RCC 7860 (cell line): ENCODE data around the gene SH3D19.

Experiments
- DNase-seq: peaks from one replicate; pipeline ENCODE4 v3.0.0-alpha.2; 2015; ENCODE audit warnings: low spot score
- FAIRE-seq: peaks from 2 replicates; lab custom pipeline; 2012; peaks lifted over from hg19 to GRCh38; lab: Jason Lieb, UNC

SH3D19 gene

GRCh38 chr4:151325111-151325948, at the start of gene SH3D19:
SH3D19 (minus strand) TSS chr4:151325605; CDS start chr4:151325352, 253 bp downstream.
- FAIRE-seq (no peak), DNase-seq (peak; percentile 18)

GRCh38 chr4:151362404-151363164, 37.2 kb upstream of the SH3D19 start:
- DNase-seq (peak; percentile 48), FAIRE-seq (peak; percentile 31)

GRCh38 chr4:151361966-151362365, 36.6 kb upstream of the SH3D19 start:
- DNase-seq (no peak), FAIRE-seq (no peak)

- FAIRE-seq: no peak
Measured at GRCh38 chr4:151361126-151361525, 35.7 kb upstream of the SH3D19 start.

GRCh38 chr4:151359576-151359975, 34.2 kb upstream of the SH3D19 start:
- FAIRE-seq: no peak
- no peak for DNase-seq

More at GRCh38 chr4:151361126-151361525, 35.7 kb upstream of the SH3D19 start:
- no peak for DNase-seq

GRCh38 chr4:151358266-151358665, 32.9 kb upstream of the SH3D19 start:
- no peak for DNase-seq
- no peak for FAIRE-seq

- FAIRE-seq (no peak), DNase-seq (peak; percentile 18)
Measured at GRCh38 chr4:151356510-151356909, 31.1 kb upstream of the SH3D19 start.

- no peak for FAIRE-seq
- DNase-seq: no peak
Measured at GRCh38 chr4:151355155-151355554, 29.8 kb upstream of the SH3D19 start.

- no peak for FAIRE-seq
Measured at GRCh38 chr4:151347490-151348235, 22.3 kb upstream of the SH3D19 start.

GRCh38 chr4:151344948-151345347, 19.5 kb upstream of the SH3D19 start:
- FAIRE-seq (no peak), DNase-seq (no peak)

More at GRCh38 chr4:151347490-151348235, 22.3 kb upstream of the SH3D19 start:
- no peak for DNase-seq

- no peak for DNase-seq
- no peak for FAIRE-seq
Measured at GRCh38 chr4:151340751-151341385, 15.5 kb upstream of the SH3D19 start.

- FAIRE-seq (no peak), DNase-seq (no peak)
Measured at GRCh38 chr4:151339467-151339866, 14.1 kb upstream of the SH3D19 start.

- peak; percentile 44 for DNase-seq
- no peak for FAIRE-seq
Measured at GRCh38 chr4:151331276-151332042, 6.1 kb upstream of the SH3D19 start.

GRCh38 chr4:151329217-151330007, 4.0 kb upstream of the SH3D19 start:
- no peak for DNase-seq
- FAIRE-seq: no peak

- no peak for FAIRE-seq
- DNase-seq: no peak
Measured at GRCh38 chr4:151325949-151326246, 493 bp upstream of the SH3D19 start.

GRCh38 chr4:151324752-151325110, 674 bp downstream of the SH3D19 start:
- DNase-seq (peak; percentile 81), FAIRE-seq (peak; percentile 22)

GRCh38 chr4:151324124-151324751, 1.2 kb downstream of the SH3D19 start:
- no peak for FAIRE-seq
- no peak for DNase-seq

GRCh38 chr4:151323667-151324066, 1.7 kb downstream of the SH3D19 start:
- no peak for DNase-seq
- FAIRE-seq: no peak

GRCh38 chr4:151322570-151322969, 2.8 kb downstream of the SH3D19 start:
- no peak for FAIRE-seq

More at GRCh38 chr4:151322570-151322969, 2.8 kb downstream of the SH3D19 start:
- DNase-seq: no peak
